Measurements from ENCODE around the gene CSTPP1.
"Not testable (repeated sequence)": the region's sequence is repeated elsewhere in the genome, so short reads cannot be mapped to it uniquely, and the experiment has no call there.

The CSTPP1 gene

DNA sequence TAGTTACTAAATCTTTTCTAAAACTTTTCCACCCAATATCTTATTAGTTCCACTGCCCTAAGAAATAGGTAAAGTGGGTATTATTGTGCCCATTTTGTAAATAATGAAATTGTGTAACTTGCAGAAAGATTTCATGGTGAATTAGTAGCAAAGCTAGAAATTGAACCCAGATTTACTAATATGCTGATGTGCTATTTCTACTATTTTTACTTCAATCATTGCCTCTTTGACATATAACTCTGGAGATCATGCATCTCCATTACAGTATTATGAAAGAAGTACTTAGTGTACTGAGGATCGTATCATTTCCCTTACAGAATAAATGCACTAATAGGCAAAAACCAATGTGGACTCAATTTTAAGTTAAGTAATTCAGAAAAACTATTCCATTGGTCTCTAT is 119.0 kb downstream of the CSTPP1 start:
- DNase-seq = no peak

DNA sequence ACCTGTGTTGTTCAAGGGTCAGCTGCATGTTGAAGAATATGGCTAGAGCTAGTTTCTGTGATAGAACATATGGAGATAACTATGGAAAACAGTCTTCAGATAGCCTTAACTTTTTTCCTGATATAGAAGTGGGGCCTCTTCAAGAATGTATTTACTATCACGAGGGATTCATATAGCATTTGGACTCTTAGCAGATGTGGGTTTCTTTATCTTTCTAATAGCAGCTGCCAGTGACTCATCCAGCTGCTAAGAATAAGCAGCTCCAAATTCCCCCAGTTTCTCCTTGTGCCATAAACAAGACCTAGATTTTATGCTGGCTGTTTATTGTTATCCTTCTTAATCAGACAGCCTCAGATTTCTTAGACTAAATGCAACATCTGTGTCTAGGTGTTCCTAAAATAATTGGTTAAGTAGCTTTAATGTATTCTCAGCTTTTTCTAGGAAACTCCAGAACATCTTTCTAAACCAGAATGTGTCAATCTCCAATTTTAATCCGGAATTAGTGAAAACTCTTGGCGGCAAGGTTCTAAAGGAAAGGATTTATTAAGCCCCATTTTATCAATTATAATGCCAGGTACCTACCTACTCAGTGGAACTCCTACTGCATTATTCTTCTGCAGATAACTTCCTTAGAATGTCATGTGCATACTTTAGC is 119.8 kb downstream of the CSTPP1 start:
- DNase-seq = no peak

DNA sequence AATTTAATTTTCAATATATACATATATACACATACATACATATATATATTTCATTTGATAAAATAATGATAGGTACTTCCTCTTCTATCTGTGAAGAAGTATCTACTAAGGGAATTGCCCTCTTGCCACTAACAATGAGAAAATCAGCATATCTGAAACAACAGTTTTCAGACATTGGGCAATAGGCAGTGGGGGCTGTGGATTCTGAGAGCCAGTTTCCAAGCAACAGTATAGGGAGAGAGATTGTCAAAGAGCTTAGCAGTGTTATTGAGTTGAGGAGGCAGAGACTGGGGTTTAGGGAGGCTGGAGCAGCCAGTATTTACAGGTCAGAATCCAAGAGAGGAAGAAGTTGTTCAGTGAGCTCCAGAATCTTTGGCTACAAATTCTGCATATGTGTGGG is 120.8 kb downstream of the CSTPP1 start:
- no peak for DNase-seq

DNA sequence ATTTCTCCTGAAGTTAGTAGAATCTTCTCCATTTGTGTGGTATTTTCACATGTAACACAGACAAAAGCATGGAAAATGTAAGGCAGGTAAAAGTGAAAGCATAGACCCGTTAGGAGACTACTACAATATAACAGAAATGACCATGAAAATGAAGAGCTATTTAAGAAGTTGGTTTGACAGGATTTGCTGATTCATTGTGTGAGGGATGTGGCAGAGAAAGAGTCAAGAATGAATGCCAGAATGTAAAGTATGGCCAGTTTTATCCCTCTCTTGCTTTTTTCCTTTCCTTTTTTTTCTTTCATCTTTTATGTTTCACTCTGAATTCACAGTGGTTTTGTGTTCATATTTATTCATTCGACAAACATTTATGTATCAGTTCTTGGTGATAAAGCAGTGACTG is 124.2 kb downstream of the CSTPP1 start:
- no peak for DNase-seq

DNA sequence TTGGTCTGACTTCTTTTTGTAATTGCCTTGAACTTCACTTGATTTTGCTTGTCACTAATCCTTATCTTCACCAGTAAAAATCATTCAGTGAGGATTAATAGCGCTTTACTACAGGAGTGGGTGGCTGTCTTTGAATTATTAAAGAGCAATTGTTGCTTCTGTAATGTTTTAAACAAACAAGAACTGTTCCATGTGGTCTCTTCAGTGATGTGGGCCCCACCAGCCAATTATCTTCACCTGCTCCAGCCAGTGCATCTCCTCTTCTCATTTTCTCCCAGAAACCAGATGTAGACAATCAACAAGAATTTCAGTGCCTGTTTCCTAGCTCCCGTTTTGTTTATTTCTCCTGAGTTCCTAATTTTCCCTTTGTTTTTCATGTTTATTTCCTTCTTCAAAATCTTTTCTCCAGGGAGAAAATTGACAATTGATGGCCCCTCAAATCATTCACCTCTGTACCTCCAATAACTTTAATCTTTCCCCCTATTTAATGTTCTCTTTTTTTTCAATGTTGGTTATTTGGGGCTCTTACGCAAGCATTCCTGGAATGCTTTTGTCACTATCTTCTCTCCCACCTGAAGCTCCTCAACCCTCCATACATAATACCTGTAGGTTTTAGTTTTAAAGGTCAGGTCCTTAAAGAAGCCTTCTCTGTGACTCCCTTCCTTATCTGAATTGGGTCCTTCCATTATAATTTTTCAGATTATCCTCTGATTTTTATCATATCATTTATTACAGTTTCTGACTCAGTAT is 125.0 kb downstream of the CSTPP1 start:
- DNase-seq = no peak

DNA sequence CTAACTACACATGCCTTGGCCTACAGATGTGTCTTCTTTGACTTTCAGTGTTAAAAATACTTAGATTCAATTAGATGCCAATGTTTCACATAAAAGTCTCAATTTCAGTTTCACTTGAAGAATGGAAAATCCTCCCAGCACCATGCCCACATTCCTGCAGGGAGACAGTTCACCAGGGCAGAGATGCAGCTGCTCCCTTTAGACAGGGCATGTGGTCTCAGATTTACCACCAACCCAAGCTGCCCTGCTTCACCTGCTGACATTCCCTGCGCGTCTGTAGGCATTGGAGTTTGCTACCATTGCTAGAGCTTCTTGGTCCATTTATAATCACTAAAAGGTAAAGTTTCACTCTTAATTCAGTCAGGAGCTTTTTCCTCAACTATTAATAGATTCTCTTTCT is 126.2 kb downstream of the CSTPP1 start:
- no peak for DNase-seq

DNA sequence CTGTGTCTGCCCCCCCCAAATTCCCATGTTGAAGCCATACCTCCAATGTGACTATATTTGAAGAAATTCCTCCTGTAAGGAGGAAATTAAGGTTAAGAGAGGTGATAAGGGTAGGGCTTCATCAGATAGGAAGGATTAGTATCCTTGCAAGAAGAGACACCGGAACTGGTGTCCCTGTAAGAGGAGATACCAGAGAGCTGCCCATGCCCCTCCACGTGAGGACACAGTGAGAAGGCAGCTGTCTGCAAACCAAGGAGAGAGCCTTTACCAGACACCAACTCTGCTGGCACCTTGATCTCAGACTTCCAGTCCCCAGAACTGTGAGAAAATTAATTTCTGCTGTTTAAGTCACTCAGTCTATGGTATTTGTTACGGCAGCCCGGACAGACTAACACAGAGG is 130.8 kb downstream of the CSTPP1 start:
- DNase-seq = no peak

DNA sequence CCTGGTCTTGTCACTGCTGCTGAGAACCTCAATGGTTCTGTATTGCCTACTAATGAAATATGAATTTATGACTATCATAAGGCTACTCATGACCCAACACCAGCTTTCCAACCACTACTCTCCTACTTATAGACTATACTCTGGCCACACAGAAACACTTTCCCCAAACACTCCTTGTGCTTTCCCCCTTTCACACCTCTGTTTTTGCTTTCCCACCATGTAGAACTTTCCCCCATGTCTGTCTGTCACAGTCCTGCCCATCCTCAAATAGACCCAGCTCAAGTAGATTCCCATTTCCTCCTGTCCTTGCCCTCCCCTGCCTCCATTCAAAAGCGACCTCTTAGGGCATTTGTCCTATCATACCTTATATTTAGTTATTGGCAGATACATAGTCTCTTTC is 134.2 kb downstream of the CSTPP1 start:
- no peak for DNase-seq

DNA sequence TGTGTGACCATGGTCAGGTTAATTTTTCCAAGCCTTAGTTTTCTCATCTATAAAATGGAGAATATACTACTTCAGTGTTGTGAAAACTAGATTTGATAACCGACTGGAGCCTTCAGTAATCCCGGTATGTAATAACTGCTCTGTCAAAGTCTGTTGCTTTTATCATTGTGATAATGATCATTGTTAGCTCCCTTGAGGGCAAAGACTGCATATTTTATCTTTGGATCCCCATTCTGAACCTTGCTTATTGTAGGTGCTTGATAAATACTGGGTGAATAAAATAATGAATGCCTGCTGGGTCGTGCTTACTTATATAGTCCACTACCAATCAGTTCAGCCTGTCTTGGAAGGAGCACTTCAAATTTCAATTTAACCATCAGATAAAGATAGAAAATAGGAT is 134.8 kb downstream of the CSTPP1 start:
- DNase-seq = no peak

DNA sequence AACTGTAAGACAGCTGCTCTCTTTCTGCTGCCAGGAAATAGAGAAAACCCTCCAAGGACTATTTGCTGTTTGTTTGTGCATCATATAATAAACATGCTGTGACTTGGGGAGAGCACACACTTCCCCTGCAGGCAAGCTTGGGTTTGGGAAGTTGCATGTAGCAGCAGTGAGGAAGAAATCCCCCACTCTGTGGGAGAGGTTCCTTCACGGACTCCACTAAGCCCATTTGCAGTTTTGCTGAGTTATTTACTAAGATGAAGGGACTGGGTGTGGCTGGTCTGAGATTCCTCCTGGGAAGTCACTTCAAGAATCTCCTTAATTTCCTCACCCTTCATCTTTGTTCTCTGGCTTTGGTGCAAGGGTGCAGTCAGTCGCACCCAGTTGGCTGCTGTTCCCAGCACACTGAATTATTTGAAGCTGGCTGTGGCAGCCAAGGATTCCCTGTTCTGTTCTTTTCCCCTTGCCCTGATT is 135.3 kb downstream of the CSTPP1 start:
- DNase-seq = no peak

DNA sequence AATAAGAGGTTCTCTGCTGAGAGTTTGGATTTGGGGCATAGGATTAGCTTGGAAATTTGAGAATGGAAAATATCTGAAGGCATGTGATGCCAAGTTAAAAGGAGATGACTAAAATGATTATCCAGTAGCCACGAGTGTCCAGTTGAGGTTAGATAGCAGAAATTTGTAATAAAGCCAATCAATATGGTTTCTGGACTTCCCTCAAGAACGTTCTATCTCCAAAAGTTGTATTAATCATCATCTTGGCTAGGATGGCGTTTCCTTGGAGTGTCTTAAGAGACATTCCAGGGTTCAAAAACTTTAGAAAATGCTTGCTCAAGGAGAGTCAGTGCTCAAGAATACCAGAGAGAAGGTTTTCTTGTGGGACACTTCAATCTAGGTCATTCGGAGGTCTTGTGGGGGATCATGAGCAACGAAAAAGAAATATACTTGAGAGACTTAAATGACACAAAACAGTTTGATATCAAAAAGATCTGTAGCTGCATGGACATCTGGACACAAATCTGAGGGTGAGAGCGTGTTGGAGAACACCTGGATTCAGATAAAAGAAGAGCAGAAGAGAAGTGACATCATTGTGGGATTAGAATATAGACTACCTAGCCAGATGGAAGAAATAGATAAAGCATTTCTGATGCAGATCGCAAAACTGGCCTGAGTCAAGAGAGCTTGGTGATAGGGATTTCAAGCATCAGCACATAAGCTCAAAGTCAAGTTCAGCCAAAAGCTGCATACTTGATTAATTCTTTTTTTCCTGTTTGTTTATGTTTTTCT is 142.4 kb downstream of the CSTPP1 start:
- no peak for DNase-seq

DNA sequence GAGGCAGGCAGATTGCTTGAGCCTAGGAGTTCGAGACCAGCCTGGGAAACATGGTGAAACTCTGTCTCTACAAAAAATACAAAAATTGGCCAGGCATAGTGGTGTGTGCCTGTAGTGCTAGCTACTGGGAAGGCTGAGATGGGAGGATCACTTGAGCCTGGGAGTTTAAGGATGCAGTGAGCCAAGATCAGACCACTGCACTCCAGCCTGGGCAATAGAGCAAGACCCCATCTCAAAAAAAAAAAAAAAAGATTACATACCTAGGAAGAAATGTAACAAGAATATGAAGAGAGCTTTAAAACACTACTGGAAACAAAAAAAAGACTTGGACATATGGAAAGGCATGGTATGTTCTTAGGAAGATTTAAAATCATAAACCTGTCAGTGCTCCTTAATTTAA is 144.2 kb downstream of the CSTPP1 start:
- DNase-seq = not testable (repeated sequence)

DNA sequence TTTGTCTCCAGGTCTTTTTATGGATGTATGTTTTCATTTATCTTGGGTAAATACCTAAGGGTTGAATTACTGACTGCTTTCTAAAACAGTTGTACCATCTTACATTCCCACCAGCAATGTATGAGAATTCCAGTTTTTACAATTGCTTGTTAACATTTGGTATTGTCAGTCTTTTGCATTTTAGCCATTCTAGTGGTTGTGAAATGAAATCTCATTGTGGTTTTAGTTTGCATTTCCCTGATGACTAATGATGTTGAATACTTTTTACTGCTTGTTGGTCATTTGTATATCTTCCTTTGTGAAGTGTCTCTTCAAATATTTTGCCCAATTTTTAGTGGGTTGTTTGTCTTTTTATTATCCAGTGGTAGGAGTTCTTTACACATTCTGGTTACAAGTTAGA is 147.4 kb downstream of the CSTPP1 start:
- no peak for DNase-seq

DNA sequence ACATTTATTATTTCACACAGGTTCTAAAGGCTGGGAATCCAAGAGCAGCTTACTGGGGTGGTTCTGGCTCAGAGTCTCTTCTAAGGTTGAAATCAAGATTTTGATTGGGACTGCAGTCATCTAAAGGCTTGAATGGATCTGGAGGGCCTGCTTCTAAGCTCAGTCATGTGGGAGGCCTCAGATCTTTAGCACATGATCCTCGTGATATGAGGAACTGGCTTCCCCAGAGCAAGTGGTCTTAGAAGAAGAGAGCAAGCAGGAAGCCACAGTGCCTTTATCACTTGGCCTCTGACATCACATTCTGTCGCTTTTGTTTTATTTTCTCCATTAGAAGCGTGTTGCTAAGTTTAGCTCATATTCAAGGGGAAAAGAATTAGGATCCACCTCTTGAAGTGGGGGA is 151.2 kb downstream of the CSTPP1 start:
- DNase-seq = no peak

DNA sequence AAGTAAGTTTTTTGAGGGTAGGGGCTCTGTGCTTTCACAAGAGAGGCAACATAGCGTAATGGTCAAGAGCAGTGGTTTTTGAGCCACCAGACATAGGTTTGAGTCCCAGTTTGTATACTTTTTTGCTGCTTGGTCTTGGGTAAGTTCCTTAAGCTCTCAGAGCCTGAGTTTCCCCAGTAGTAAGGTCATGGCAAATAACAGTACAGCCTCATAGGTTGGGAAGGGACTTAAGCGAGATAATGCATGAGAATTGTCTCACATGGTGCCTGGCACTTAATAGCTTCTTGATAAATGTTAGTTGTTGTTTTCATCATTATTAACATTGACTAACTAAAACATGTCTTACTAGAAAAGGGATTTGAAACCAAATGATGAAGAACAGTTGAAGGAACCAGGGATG is 157.0 kb downstream of the CSTPP1 start:
- DNase-seq = no peak

DNA sequence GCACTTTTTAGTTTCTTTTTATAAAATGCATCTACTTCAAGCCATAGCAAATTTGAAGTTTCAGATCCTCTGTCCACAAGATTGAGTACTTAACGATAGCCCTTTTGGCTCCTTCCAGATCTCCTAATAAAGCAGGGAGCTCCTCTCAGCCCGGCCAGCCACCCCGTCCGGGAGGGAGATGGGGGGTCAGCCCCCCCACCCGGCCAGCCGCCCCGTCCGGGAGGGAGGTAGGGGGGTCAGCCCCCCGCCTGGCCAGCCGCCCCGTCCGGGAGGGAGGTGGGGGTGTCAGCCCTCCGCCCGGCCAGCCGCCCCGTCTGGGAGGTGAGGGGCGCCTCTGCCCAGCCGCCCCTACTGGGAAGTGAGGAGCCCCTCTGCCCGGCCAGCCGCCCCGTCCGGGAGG is 160.3 kb downstream of the CSTPP1 start:
- DNase-seq = not testable (repeated sequence)

DNA sequence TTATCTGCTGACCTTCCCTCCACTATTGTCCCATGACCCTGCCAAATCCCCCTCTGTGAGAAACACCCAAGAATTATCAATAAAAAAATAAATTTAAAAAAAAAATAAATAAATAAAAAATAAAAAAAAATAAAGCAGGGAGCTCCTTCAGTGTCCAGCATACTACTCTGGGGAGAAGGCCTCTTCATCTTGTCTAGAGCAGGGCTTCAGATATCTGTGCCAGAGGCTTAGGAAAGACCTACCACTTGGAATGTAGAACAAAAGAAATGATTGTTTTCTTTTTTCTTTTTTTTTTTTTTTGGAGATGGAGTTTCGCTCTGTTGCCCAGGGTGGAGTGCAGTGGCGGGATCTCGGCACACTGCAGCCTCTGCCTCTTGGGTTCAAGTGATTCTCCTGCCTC is 161.7 kb downstream of the CSTPP1 start:
- DNase-seq = not testable (repeated sequence)

DNA sequence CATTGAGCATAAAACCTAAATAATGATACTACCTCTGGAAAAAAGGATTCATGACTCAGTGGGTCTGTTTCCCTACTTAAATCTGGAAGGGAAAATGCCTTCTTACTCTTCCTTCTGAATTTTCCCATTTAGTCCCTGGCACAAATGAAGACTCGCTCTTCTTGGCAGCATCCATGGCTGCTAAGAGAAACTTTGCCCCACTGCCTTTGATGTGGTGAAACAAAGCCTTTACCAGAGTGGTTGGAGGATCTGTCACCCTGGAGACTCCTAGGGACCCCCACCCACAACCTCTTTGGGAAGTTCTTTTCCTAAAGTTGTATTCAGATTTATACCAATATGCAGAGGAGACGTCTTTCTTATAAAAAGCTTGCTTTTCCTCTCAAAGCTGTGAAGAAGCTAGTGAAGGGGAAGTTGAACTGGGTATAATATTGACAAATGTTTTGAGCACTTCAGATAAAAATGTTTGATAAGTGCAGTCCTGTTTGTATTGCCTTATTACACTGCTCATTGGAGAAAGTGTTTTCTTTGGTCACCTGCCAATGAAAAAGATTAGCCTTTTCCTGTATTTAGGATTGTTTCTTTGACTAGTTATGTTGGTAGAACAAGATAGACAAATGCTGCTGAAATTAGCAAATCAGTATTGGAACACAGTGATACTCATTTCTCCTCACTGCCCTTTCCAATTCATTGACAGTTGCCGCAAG is 162.8 kb downstream of the CSTPP1 start:
- DNase-seq = no peak

DNA sequence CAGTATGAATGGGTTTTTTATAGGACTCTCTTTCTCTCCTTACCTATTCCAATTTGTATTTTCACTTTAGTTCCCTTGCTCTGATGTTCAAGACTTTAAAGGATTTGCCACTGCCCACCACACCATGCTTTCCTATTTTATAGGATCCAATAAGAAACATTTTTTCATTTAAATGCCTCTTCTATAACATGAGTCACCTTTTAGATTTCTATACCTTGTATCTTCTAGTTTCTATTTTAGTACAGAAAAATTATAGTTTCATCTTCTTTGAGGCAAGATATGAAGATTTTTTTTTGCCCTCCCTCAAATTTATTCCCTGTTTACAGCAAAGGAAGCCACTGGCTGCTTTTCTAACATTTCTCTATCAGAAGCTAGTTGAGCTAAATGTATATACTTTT is 163.4 kb downstream of the CSTPP1 start:
- no peak for DNase-seq

DNA sequence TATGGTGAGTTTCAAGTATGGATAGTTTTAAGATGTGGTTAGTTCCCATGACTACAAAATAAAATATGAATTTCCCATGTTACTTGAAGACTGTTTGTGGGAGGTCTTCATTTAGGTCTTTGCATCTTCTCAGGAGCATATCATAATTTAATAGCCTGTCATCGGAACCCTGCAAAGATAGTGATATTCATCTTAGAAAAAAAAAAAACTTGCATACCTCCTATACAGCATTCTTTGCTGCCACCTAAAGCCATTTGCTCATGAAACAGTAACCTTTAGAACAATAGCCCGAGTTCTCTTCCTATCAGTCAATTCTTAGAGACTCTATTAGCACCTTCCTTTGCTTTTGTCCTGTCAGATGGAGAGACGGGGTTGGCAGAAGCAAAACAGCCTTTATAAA is 164.8 kb downstream of the CSTPP1 start:
- DNase-seq = no peak

DNA sequence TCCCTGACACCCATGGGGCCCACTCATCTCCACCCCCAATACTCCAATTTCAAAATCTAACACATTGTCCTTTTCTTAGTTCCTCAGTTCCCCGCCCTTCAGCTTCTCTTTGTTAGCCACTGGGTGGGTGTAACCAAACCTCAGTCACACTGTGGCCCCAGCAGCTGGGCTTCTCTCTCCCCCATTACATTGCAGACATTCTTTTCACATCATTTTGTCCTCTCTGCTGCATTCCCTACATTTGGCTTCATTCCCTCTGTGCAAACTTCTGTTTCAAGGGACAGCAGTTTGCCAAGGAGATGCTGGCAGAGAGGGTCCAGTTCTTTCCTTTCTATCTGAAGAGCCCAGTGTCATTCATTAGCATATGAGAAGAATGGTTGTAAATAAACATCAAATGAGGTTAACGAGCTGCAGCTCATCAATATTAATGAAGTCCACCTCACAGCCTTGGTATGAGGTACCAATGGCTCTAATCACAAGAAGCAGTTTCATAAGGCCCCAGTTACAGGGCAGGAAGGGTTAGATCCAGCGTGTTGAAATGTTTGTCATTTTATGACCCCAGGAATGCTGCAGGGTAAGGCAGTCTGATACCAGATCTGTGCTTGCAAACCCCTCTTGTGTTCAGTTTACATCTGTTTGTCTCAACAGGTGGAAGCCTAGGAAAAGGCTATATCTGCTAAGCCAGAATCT is 167.8 kb downstream of the CSTPP1 start:
- no peak for DNase-seq

DNA sequence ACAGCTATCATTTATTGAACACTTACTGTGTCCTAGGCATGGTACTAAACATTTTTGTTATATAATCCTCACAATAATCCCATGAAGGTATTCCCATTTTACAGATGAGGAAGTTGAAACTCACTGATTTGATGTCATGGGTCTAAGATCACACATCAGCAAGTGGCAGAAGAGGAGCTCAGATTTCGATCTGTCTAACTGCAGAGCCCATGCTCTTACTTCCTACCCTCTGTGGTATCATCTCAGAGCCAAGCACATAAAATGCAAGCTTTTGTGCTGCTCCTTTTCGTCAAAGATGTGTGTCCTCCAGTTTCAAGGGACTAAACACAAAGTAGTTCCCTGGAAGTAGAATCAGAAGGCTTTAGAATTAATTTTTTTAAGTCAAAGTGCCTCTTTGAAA is 169.0 kb downstream of the CSTPP1 start:
- no peak for DNase-seq

DNA sequence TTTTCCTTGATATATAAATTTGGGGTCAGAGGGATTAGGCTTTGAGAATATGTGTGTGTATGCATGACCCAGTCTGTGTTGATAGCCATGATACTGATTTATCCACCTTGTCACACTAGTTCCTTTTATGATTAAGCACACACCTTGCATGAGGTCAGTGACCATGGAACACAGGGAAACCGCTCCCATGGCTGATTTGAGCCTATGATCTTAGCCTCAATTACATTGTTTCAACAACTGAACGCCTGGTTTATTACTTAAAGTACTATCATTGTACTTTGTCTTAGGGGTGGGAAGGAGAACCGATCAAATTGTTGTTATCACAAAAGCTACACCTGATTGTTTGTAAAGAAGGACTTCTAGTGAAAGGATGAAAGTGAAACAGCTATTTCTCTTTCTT is 169.4 kb downstream of the CSTPP1 start:
- no peak for DNase-seq
